Activated CD4-positive, alpha-beta T cell treated with anti-CD3 and anti-CD28 coated beads, Interleukin-2, amount 50 U/mL, for 48 hours (primary cell): Measurements from ENCODE around the gene RPS27A.
"Not testable (repeated sequence)": the region's sequence is repeated elsewhere in the genome, so short reads cannot be mapped to it uniquely, and the experiment has no call there.

ENCODE experiments used
- DNase-seq, 2 experiments: peaks; one replicate each; pipeline ENCODE4 v3.0.0-alpha.2; 2020

Gene RPS27A

GRCh38 chr2:55239656-55240222 lies 7.3 kb downstream of the RPS27A start:
- DNase-seq, result no peak

DNA sequence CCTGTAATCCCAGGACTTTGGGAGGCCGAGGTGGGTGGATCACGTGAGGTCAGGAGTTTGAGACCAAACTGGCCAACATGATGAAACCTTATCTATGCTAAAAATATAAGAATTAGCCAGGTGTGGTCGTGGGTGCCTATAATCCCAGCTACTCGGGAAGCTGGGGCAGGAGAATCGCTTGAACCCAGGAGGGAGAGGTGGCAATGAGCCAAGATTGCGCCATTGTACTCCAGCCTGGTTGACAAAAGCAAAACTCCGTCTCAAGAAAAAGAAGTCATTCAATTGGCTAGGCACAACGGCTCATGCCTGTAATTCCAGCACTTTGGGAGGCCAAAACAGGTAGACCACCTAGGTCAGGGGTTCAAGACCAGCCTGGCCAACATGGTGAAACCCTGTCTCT lies 9.1 kb downstream of the RPS27A start:
- not testable (repeated sequence) for DNase-seq

- no peak for DNase-seq
Measured at GRCh38 chr2:55242617-55243016, 10.1 kb downstream of the RPS27A start.

DNA sequence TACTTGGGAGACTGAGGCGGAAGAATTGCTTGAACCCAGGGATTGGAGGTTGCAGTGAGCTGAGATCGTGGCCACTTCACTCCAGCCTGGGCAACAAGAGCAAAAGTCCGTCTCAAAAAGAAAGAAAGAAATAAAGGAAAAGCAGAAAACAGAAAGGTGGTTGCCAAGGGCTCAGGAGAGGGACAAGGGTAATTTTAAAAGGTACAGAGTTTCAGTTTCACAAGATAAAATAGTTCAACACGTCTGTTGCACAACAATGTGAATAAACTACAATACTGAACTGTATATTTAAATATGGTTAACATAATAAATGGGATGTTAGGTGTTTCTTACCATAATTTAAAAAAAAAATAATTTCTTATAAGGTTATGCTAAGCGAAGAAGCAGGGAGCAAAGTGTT lies 12.9 kb downstream of the RPS27A start:
- DNase-seq, result no peak

GRCh38 chr2:55247025-55247424 lies 14.5 kb downstream of the RPS27A start:
- DNase-seq, result no peak

GRCh38 chr2:55252832-55253231 lies 20.3 kb downstream of the RPS27A start:
- no peak for DNase-seq

GRCh38 chr2:55259586-55259985 lies 27.1 kb downstream of the RPS27A start:
- not testable (repeated sequence) for DNase-seq

GRCh38 chr2:55268288-55268906 lies 35.9 kb downstream of the RPS27A start:
- DNase-seq, result no peak

- peak; percentile 93 to 96 for DNase-seq
Measured at GRCh38 chr2:55268907-55269644, 36.6 kb downstream of the RPS27A start, which contains the start of gene MTIF2. TSS of gene MTIF2 (minus strand) at chr2:55269231. CDS start at chr2:55263858, 5,373 bp downstream.

DNA sequence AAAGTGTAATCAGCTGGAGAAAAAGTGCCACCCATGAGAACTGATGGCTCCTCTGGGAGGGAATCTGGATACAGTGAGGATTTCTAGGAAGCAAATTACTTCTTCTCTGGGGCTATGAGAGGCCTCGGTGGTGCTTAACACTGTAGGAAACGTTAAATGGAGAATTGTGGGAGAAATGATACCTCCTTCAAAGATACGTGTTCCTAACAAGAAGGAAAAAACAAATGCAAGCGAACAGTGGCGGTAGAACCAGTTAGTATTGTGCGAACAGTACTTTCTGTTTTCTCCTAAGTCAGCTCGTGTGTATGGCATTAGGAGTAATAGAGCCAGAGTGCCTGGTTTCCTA lies 37.1 kb downstream of the RPS27A start:
- DNase-seq, result no peak

DNA sequence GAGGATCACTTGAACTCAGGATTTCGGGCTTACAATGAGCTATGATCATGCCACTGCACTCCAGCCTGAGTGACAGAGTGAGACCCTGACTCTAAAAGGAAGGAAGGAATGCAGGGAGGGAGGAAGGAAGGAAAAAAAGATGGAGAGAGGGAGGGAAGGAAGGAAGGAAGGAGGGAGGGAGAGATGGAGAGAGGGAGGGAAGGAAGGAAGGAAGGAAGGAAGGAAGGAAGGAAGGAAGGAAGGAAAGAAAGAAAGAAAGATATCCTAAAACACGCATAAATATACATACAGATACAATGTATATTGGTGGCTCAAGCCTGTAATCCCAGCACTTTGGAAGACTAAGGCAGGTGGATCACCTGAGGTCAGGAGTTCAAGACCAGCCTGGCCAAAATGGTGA lies 41.9 kb downstream of the RPS27A start:
- not testable (repeated sequence) for DNase-seq

GRCh38 chr2:55277310-55277709 lies 44.8 kb downstream of the RPS27A start:
- DNase-seq, result no peak

- DNase-seq, result not testable (repeated sequence)
Measured at GRCh38 chr2:55279214-55279835, 46.8 kb downstream of the RPS27A start.

- not testable (repeated sequence) for DNase-seq
Measured at GRCh38 chr2:55279859-55280424, 47.5 kb downstream of the RPS27A start.

DNA sequence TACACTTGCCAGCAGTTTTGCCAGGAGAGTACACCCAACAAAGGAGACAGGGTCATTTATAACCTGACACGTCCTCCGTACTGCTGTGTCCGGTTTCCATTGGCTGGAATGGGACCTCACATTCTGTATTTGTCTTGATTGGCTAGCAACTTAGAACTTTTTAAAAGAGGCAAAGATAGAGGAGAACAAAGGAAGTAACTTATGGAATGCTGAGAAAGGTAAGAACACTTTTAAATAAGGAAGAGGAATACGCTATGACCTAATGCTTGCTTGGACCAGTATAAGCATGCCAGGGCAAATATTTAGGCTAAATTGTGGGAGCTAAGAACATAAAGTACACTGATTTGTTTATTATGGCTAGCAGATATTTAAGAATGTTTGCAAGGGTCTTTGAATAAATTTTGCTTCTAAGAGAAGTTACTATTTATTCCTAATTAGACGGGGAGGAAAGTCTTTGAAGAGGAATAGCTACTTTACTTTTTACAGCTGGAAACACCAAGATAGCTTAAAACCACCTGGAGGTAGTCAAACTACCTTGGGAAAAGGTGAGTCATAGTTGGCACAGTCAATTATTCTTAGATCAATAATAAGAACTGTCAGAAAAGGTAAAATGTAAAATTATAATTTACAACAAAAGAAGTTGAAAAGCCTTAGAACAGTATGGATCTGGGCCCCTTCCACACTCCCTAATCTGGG lies 48.5 kb downstream of the RPS27A start:
- not testable (repeated sequence) for DNase-seq

- peak; percentile 88 to 89 for DNase-seq
Measured at GRCh38 chr2:55282110-55282917, 49.8 kb downstream of the RPS27A start.

GRCh38 chr2:55283083-55283482 lies 50.6 kb downstream of the RPS27A start:
- no peak for DNase-seq
